ENCODE results near the gene BPIFB2.

BPIFB2 gene

GRCh38 chr20:33022694-33023438, 15.4 kb downstream of the BPIFB2 start:
- DNase-seq = no peak

GRCh38 chr20:33023439-33024242, 16.1 kb downstream of the BPIFB2 start:
- DNase-seq = no peak

- DNase-seq = no peak
Measured at GRCh38 chr20:33024243-33024560, 16.7 kb downstream of the BPIFB2 start.

- DNase-seq = no peak
Measured at GRCh38 chr20:33024609-33025317, 17.3 kb downstream of the BPIFB2 start.

- no peak for DNase-seq
Measured at GRCh38 chr20:33025318-33025876, 17.9 kb downstream of the BPIFB2 start.

GRCh38 chr20:33026072-33026778, 18.7 kb downstream of the BPIFB2 start:
- DNase-seq = no peak

GRCh38 chr20:33026779-33027759, 19.6 kb downstream of the BPIFB2 start:
- DNase-seq = no peak

- DNase-seq = no peak
Measured at GRCh38 chr20:33027769-33028751, 20.6 kb downstream of the BPIFB2 start.

- DNase-seq = no peak
Measured at GRCh38 chr20:33028875-33029274, 21.4 kb downstream of the BPIFB2 start.

- DNase-seq = no peak
Measured at GRCh38 chr20:33030076-33030475, 22.6 kb downstream of the BPIFB2 start.

GRCh38 chr20:33030569-33030968, 23.1 kb downstream of the BPIFB2 start:
- no peak for DNase-seq

- DNase-seq = no peak
Measured at GRCh38 chr20:33031531-33031930, 24.0 kb downstream of the BPIFB2 start, which contains the start of gene BPIFB6. TSS of gene BPIFB6 (plus strand) at chr20:33031648. CDS start at chr20:33031648, 0 bp downstream.

- DNase-seq = no peak
Measured at GRCh38 chr20:33032555-33032954, 25.1 kb downstream of the BPIFB2 start.

GRCh38 chr20:33033381-33033780, 25.9 kb downstream of the BPIFB2 start:
- DNase-seq = no peak

GRCh38 chr20:33034115-33034514, 26.6 kb downstream of the BPIFB2 start:
- DNase-seq = no peak

- DNase-seq = no peak
Measured at GRCh38 chr20:33034901-33035492, 27.5 kb downstream of the BPIFB2 start.

GRCh38 chr20:33037456-33037855, 30.0 kb downstream of the BPIFB2 start:
- DNase-seq = no peak

GRCh38 chr20:33038243-33038642, 30.7 kb downstream of the BPIFB2 start:
- no peak for DNase-seq

- DNase-seq = no peak
Measured at GRCh38 chr20:33042430-33042829, 34.9 kb downstream of the BPIFB2 start.
